Tibial artery (tissue), 4 donors: ENCODE results near the gene OSBPL6.

ENCODE experiments used
- DNase-seq, 2 donors: peaks; one replicate each; pipeline ENCODE4 v3.0.0-alpha.2; 2019
- H3K27ac ChIP-seq, 2 donors: fragments of 200-600 bp; sonication (generic) in 1 of 2; 1 replicate in 1 of 2; 2 replicates in 1 of 2; pipeline ENCODE4 v1.5.1; 2018 to 2019; ENCODE audit warnings: mild to moderate bottlenecking in 1 of 2
- H3K27me3 ChIP-seq, 2 donors: fragments of 200-600 bp; sonication (generic) in 1 of 2; one replicate each; pipeline versions ENCODE4 v1.5.1 to v1.6.0; 2016 to 2019
- H3K36me3 ChIP-seq, 3 donors: fragments of 200-600 bp; sonication (generic) in 2 of 3; one replicate each; pipeline ENCODE4 v1.5.1; 2016 to 2019; ENCODE audit warnings: mild to moderate bottlenecking in 2 of 3
- H3K4me1 ChIP-seq, 4 donors: fragments of 200-600 bp; sonication (generic) in 2 of 4; 1 replicate in 3 of 4; 2 replicates in 1 of 4; pipeline ENCODE4 v1.5.1; 2016 to 2019
- H3K4me3 ChIP-seq, 2 donors: fragments of 200-600 bp; sonication (generic) in 1 of 2; 1 replicate in 1 of 2; 2 replicates in 1 of 2; pipeline ENCODE4 v1.5.1; 2018 to 2019; ENCODE audit warnings: mild to moderate bottlenecking in 2 of 2
- H3K9me3 ChIP-seq, 3 donors: fragments of 200-600 bp; sonication (generic) in 1 of 3; one replicate each; pipeline ENCODE4 v1.5.1; 2016 to 2019
- intact Hi-C: fragments of 100-400 bp; cut with DNase I; formaldehyde crosslinking; loops from one replicate; pipeline ENCODE4 v1.15.0; 2023; ENCODE audit warnings: low total_unique reads
- TF ChIP-seq, protein P1 (sequence below), 2 experiments: fragments of 200-600 bp in 1 of 2; fragments of 450-650 bp in 1 of 2; IDR thresholded peaks; one replicate each; pipeline ENCODE4 v1.5.1; 2017 to 2019; ENCODE audit warnings: antibody characterized with exemption in 2 of 2, mild to moderate bottlenecking in 1 of 2, moderate library complexity in 1 of 2

OSBPL6 gene

DNA sequence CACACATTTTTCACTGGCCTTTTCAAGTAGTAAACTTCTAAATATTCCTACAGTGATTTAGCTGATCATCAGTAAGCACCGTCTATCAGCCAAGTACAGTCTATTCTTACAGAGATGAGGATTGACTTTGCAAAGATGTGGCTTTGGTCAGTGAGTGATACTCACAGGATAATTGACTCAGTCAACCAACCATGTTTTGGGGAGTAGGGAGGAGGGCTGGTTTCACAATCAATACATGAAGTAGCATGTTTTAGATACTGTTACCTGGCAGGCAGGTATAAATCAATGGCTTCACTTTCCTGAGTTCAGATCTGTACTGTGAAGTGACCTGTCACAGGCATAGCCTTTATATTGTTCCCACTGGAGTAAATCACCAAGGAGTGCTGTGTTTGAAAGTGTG, 27.2 kb downstream of the OSBPL6 start:
- Histone ChIP-seq H3K27ac (no peak overlapping the region), H3K27me3 (no peaks in the 10 kb centered on the region), H3K9me3 (no peaks in the 10 kb centered on the region), H3K36me3 (no peaks in the 10 kb centered on the region), H3K4me1 (no peaks in the 10 kb centered on the region), H3K4me3 (no peak overlapping the region)
- DNase-seq = no peak
- TF ChIP-seq, protein P1, sequence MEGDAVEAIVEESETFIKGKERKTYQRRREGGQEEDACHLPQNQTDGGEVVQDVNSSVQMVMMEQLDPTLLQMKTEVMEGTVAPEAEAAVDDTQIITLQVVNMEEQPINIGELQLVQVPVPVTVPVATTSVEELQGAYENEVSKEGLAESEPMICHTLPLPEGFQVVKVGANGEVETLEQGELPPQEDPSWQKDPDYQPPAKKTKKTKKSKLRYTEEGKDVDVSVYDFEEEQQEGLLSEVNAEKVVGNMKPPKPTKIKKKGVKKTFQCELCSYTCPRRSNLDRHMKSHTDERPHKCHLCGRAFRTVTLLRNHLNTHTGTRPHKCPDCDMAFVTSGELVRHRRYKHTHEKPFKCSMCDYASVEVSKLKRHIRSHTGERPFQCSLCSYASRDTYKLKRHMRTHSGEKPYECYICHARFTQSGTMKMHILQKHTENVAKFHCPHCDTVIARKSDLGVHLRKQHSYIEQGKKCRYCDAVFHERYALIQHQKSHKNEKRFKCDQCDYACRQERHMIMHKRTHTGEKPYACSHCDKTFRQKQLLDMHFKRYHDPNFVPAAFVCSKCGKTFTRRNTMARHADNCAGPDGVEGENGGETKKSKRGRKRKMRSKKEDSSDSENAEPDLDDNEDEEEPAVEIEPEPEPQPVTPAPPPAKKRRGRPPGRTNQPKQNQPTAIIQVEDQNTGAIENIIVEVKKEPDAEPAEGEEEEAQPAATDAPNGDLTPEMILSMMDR (IDR thresholded peaks at IDR 0.05) = no peak
- intact Hi-C loops = no loop called here

DNA sequence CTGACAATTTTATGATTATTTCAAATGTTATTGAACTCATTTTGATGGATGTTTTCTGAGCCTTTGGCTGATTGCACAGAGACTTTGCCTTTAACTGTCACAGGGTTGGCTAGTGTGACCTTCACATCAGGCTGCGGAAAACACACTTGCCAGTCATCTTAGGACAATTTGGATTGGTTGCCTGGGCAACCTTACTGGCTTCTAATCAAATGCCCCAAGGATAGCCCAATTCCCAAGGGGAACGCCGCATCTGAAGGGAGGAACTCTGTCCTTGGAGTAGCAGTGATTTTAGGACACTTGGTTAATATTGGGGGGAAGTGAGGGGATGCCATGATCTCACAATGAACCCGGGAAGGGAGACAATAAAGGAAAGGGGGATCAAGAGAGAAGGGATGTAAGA, 29.5 kb downstream of the OSBPL6 start:
- no peak for DNase-seq
- Histone ChIP-seq H3K27ac (no peak overlapping the region), H3K36me3 (no peaks in the 10 kb centered on the region), H3K27me3 (no peaks in the 10 kb centered on the region), H3K4me3 (no peak overlapping the region), H3K4me1 (no peaks in the 10 kb centered on the region), H3K9me3 (no peaks in the 10 kb centered on the region)
- TF ChIP-seq, protein P1 (IDR thresholded peaks at IDR 0.05) = no peak
- intact Hi-C loops = no loop called here

DNA sequence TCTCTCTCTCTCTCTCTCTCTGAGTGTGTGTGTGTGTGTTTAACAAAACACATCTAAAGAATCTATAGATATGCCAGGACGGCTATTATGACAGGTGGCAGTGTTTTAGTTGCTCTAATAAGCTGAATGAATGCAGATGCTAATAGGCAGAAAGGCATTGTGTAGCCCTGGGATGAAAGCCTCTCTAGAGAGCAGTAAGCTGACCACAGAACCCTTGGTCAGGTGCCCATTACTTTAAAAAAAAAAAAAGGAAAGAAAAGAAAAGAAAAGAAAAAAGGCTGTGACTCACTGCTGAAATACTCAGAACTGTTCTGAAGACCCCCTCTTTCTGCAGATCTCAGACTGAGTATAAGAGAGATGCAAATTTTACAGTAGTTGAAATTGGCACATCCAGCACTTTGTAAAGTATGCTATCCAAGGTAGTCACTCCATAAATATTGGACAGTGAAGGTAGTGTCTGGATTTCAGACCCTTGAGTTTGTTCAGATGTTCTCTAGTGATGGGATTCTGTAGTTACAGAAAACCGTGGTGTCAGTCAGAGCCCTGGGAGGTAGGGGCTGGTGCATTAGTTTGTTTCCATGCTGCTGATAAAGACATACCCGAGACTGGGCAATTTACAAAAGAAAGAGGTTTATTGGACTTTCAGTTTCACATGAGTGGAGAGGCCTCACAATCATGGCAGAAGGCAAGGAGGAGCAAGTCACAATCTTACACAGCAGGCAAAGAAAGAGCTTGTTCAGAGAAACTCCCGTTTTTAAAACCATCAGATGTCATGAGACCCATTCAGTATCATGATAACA, 30.9 kb downstream of the OSBPL6 start:
- intact Hi-C loops = no loop called here
- H3K4me3 ChIP-seq = no peak overlapping the region
- no peak overlapping the region for H3K27ac ChIP-seq
- TF ChIP-seq, protein P1 (IDR thresholded peaks at IDR 0.05) = no peak
- H3K9me3 ChIP-seq = no peaks in the 10 kb centered on the region
- no peaks in the 10 kb centered on the region for H3K4me1 ChIP-seq
- DNase-seq = no peak
- no peaks in the 10 kb centered on the region for H3K36me3 ChIP-seq
- no peaks in the 10 kb centered on the region for H3K27me3 ChIP-seq

DNA sequence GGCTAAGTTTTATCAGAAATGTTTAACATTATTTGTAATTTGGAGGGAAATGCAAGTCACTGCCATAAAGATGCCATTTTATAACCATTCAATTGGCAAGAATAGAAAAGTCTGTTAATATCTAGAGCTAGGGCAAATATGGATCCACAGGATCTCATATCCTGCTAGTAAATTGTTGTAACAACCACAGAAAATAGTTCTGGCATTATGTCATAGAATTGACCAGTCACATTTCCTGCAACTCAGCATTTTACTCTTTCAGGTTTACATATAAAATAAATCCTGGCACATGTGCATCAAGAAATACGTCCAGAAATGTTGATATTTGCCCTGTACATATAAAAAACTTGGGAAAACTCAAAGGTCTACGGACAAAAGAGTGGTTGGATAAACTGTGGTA, 32.9 kb downstream of the OSBPL6 start:
- H3K27me3 ChIP-seq = no peaks in the 10 kb centered on the region
- TF ChIP-seq, protein P1 (IDR thresholded peaks at IDR 0.05) = no peak
- H3K36me3 ChIP-seq = no peaks in the 10 kb centered on the region
- intact Hi-C loops = no loop called here
- H3K27ac ChIP-seq = no peak overlapping the region
- DNase-seq = no peak
- no peaks in the 10 kb centered on the region for H3K4me1 ChIP-seq
- no peaks in the 10 kb centered on the region for H3K9me3 ChIP-seq
- no peak overlapping the region for H3K4me3 ChIP-seq

DNA sequence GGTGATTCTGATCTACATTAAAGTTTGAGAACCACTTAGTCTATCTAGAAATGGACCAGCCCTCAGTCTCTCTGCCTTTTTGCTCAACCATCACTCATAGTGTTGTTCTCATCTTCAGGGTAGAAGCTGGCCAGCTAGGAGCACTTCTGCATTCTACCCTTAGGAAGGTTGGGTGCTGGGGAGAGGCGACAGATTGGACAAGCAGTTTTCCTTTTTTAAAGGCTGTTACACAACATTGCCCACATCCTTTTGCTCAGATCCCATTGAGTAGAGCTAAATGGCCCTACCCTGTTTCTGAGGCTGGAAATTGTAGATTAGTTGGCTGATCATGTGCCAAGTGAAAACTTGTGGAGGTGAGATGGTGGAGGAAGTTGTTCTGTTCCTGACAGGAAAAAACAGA, 35.6 kb downstream of the OSBPL6 start:
- H3K4me1 ChIP-seq = no peaks in the 10 kb centered on the region
- H3K27me3 ChIP-seq = no peaks in the 10 kb centered on the region
- H3K36me3 ChIP-seq = no peaks in the 10 kb centered on the region
- no peaks in the 10 kb centered on the region for H3K9me3 ChIP-seq
- peak in 1 of 2 donors; percentile 32 for DNase-seq
- no peak overlapping the region for H3K27ac ChIP-seq
- TF ChIP-seq, protein P1 (IDR thresholded peaks at IDR 0.05) = no peak
- H3K4me3 ChIP-seq = no peak overlapping the region
- intact Hi-C loops = no loop called here
